ENCODE measurements around the gene SORCS1.

SORCS1 gene

DNA sequence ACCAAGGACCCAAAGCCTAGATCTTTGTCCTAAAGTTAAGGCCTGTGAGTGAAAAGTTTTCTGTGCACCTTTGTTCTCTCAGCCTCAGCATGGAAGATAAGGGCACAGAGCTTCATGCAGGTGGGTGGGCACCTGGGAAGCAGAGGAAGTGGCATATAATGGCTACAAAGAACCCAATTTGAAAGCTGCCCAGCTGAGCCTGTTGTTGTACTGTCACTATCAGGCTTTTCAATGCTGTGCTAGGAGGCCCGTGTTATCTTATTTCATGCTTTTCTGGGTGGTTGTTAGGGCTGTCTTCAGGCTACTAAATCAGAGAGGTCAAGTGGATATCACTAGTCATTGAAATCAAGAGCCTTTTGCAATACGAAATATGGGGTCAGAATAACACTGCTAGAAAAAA, 443.8 kb downstream of the SORCS1 start:
- TF ChIP-seq, protein P1, sequence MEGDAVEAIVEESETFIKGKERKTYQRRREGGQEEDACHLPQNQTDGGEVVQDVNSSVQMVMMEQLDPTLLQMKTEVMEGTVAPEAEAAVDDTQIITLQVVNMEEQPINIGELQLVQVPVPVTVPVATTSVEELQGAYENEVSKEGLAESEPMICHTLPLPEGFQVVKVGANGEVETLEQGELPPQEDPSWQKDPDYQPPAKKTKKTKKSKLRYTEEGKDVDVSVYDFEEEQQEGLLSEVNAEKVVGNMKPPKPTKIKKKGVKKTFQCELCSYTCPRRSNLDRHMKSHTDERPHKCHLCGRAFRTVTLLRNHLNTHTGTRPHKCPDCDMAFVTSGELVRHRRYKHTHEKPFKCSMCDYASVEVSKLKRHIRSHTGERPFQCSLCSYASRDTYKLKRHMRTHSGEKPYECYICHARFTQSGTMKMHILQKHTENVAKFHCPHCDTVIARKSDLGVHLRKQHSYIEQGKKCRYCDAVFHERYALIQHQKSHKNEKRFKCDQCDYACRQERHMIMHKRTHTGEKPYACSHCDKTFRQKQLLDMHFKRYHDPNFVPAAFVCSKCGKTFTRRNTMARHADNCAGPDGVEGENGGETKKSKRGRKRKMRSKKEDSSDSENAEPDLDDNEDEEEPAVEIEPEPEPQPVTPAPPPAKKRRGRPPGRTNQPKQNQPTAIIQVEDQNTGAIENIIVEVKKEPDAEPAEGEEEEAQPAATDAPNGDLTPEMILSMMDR (conservative IDR thresholded peaks at IDR 0.05; ENCODE audit: low read depth, low read length), result no peak
- no peak overlapping the region for H3K4me3 ChIP-seq (ENCODE audit: low read length)
- no peak for DNase-seq (ENCODE audit: low read depth)

DNA sequence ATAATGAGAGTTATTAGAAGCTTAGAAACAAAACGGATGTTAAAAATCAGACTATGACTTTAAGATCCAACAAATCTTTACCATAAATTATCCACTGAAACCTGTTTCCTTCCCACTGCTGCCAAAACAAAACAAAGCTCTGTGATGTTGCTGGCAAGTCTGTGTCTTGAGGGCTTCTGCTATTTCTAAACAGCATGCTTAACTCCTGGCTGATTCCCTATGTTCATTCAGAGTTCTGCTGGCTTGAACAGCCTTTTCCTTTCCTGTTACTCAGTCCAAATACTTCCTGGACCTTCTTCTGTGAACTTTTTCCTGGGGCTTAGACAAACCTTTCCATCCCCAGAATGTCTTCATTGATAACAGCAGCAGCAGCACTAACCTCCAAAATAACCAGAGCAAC, 448.1 kb downstream of the SORCS1 start:
- no peak overlapping the region for H3K4me3 ChIP-seq (ENCODE audit: low read length)
- no peak for DNase-seq (ENCODE audit: low read depth)
- TF ChIP-seq, protein P1 (conservative IDR thresholded peaks at IDR 0.05; ENCODE audit: low read depth, low read length), result no peak

DNA sequence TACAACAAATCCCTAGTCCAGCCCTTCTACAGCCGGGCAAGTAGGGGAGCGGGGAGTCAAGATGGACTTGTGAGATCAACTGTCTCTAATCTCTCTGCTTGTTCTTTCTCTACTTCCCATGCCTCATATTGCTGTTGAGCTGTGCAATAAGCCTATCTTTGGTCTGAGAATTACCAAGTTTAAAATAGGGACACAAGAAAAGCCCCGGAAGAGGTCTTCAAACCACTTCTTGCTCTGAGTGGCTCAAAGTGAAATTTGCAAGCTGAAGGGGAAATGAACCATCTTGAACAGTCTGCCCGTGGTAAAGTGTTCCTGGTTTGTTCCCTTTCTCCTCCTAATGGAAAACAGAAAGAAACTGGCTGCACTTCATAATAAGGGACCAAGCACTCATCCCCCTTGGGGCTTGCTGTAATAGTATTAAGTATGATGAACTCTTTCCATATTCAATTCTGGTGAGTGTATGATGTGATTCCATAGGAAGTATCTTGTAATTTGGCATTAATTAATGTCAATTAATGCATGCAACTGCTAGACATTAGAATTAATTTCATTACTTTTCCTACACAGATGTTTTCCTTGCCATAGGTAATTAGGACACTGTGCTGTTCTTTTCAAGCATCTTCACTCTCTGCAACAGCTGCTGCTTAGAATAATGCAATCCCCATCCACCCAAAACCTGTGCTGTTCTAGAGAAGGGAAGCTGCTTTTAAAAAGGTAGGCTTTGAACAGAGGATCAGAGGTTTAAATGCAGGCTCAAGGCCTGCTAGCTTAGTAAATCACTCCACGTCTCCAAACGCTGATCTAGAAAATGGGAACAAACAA, 449.6 kb downstream of the SORCS1 start:
- TF ChIP-seq, protein P1 (conservative IDR thresholded peaks at IDR 0.05; ENCODE audit: low read depth, low read length), result no peak
- no peak overlapping the region for H3K4me3 ChIP-seq (ENCODE audit: low read length)

DNA sequence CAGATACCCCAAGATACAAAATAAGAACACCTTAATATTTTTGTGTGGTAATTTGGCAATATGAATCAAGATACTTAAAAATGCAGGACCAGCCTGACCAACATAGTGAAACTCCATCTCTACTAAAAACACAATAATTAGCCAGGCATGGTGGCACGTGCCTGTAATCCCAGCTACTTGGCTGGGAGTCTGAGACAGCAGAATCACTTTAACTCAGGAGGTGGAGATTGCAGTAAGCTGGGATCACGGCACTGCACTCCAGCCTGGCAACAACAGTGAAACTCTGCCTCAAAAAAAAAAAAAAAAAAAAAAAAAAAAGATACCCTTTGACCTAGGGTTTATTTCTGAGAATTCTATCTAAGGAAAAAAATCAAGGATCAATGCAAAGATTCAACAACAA, 450.7 kb downstream of the SORCS1 start:
- no peak overlapping the region for H3K4me3 ChIP-seq (ENCODE audit: low read length)
- TF ChIP-seq, protein P1 (conservative IDR thresholded peaks at IDR 0.05; ENCODE audit: low read depth, low read length), result no peak
- no peak for DNase-seq (ENCODE audit: low read depth)

More for the DNA sequence above, 449.6 kb downstream of the SORCS1 start:
- no peak for DNase-seq (ENCODE audit: low read depth)

DNA sequence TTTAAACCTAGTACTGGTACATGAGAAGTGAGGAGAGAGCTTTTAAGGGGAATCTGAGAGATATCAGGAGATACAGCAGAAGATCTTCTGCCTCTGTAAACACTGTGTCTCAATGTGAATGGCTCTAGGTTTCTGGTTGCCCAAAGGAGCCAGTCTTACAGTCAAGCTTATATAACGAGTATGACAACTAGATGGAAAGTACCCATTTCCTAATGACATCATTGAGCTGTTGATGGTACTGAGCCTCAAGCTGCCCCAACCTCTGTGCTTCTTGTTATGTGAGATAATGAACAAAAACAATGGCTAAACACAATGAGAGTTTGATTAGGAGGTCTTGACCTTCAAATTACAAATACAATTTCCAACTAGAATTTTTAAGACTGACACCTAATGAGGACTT, 451.5 kb downstream of the SORCS1 start:
- no peak for DNase-seq (ENCODE audit: low read depth)
- TF ChIP-seq, protein P1 (conservative IDR thresholded peaks at IDR 0.05; ENCODE audit: low read depth, low read length), result no peak
- no peak overlapping the region for H3K4me3 ChIP-seq (ENCODE audit: low read length)

DNA sequence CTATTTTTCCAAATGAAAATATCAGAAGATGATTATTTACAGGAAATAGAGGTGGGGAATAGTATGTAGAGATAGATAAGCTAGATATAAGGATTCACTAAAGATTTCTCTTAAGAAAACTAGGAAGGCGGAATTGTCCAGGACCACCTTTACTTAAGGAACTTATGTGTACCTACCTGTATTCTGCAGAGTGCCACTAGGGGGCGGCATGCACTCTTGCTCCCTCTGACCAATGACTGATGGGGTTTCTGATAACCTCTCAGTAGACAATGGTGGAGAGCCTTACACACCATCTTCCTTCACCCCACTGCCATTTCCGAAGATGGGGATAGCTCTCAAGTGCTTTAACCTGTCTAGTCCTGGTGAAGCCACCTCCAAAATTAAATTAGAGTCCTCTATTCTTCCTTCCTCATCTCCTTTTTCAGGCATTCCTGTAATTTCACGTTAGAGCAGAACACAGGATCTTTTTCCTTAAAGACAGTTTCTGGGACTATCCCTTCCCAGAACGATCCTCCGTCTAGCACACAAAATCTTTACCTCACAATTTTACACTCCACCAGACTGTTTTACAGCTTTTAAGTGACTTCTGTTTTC, 453.1 kb downstream of the SORCS1 start:
- H3K4me3 ChIP-seq (ENCODE audit: low read length), result no peak overlapping the region
- TF ChIP-seq, protein P1 (conservative IDR thresholded peaks at IDR 0.05; ENCODE audit: low read depth, low read length), result peak; percentile 55
- DNase-seq (ENCODE audit: low read depth), result no peak

DNA sequence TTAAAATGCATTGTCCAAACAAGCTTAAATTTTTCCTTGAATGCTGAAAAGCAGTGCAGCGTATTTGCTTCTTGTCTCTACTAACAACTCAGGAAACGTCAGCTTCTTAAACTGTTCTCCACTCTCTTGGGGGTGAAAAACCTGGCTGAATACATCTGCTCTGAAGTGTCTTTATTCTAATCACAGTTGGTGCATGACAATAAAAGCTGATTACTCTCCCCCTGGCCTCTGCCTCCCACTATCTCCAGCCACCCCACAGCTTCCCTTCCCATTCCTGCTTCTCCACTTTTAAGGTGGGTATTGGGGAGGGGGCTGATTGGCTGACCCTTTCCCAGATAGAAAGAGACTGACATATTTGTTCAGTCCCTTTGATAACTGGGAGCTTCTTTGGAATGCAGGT, 456.0 kb downstream of the SORCS1 start:
- DNase-seq (ENCODE audit: low read depth), result no peak
- TF ChIP-seq, protein P1 (conservative IDR thresholded peaks at IDR 0.05; ENCODE audit: low read depth, low read length), result no peak
- H3K4me3 ChIP-seq (ENCODE audit: low read length), result no peak overlapping the region

Data from retinal pigment epithelial cell (primary cell).